C4-2B (cell line): ENCODE measurements around the gene MAP7D1.

Experiments used
- H3K27ac ChIP-seq: fragments of 450-650 bp; 2 replicates; pipeline ENCODE4 v1.5.1; 2017
- ZFX ChIP-seq: fragments of 450-650 bp; IDR thresholded peaks from 2 replicates; pipeline ENCODE4 v1.6.1; 2017
- TF ChIP-seq, protein P1 (sequence below): fragments of 450-650 bp; conservative IDR thresholded peaks from 2 replicates; pipeline ENCODE4 v1.5.1; 2017; ENCODE audit warnings: mild to moderate bottlenecking

Gene MAP7D1

DNA sequence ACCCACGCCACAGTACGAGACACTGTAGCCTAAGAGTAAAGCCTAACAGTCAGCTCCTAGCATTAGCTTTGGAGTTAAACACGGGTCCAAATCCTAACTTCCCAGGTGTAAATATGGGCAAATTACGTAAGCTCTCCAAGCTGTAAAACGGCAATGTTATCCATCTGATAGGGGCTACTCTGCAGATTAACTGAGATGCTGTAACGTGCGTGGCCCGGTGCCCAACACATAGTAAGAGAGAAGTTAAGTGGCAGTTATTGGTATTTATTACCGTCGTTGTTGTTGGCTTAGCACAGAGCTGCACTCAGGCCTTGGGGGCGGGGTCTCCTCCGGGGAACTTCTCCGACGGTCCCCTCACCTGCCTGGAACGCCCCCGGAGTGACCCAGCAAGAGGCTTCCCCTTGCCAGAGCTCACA, 7.1 kb upstream of the MAP7D1 start:
- TF ChIP-seq, protein P1, sequence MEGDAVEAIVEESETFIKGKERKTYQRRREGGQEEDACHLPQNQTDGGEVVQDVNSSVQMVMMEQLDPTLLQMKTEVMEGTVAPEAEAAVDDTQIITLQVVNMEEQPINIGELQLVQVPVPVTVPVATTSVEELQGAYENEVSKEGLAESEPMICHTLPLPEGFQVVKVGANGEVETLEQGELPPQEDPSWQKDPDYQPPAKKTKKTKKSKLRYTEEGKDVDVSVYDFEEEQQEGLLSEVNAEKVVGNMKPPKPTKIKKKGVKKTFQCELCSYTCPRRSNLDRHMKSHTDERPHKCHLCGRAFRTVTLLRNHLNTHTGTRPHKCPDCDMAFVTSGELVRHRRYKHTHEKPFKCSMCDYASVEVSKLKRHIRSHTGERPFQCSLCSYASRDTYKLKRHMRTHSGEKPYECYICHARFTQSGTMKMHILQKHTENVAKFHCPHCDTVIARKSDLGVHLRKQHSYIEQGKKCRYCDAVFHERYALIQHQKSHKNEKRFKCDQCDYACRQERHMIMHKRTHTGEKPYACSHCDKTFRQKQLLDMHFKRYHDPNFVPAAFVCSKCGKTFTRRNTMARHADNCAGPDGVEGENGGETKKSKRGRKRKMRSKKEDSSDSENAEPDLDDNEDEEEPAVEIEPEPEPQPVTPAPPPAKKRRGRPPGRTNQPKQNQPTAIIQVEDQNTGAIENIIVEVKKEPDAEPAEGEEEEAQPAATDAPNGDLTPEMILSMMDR: no peak
- TF ChIP-seq ZFX: no peak
- H3K27ac ChIP-seq: peak overlapping the region; percentile 87

DNA sequence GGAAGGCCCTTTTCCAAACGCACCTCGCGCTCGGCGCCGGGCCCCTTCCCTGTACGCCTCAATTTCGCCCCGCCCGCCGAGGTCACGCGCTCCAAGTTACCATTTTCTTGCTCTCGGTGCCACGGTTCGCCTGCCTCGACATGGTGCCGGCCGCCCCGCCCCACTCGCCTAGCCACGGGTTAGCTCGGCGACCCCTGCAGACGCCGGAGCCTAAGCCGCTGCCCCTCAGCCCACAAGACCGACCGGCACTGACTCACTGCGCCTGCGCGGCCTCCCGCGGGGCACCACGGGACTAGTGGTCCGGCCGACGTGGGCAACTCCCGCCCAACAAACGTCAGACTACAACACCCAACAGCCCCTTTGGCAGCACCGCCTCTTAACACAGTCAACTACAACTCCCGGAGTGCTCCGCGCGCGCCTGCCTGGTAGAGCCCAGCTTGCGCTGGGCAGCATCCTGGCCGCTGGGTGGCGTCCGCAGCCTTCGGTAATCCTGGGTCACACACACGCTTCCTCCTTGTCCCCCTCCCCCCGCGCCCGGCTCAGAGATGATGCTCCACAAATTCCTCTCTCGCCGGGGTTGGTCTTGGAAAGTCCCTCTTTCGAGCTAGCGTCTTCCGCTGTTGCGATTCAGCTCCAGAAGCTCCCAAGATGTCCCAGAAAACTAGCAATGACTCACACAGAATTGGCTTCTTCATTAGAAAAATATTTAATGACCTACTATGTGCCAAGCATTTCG, 6.6 kb upstream of the MAP7D1 start, which contains the start of gene TRAPPC3:
Gene TRAPPC3, minus strand, starts transcription at position 250 of the 736 bp plus-strand sequence. Its CDS starts 108 bp downstream, at position 142.
- TF ChIP-seq, protein P1: peak; percentile 99
- peak; percentile 76; the same call in 1 of the 2 replicates for TF ChIP-seq ZFX
- H3K27ac ChIP-seq: peak within 1 kb of the TSS; percentile 87

DNA sequence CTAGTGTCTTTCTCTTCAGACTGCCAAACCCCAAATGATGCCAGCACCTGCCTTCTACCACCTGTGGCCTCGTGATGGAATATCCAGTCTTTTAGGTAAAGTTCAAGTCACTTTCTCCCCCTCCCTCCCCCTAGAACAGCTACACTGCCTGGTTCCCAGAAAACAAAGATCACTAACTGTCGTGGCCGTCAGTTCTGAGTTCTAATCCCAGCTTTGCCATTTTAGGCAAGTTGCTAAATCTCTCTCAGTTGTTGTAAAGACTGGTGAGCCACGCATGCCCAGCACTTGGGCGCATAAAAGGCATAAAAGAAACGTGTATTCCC, 6.0 kb upstream of the MAP7D1 start:
- no peak for TF ChIP-seq ZFX
- TF ChIP-seq, protein P1: no peak
- peak overlapping the region; percentile 87 for H3K27ac ChIP-seq

DNA sequence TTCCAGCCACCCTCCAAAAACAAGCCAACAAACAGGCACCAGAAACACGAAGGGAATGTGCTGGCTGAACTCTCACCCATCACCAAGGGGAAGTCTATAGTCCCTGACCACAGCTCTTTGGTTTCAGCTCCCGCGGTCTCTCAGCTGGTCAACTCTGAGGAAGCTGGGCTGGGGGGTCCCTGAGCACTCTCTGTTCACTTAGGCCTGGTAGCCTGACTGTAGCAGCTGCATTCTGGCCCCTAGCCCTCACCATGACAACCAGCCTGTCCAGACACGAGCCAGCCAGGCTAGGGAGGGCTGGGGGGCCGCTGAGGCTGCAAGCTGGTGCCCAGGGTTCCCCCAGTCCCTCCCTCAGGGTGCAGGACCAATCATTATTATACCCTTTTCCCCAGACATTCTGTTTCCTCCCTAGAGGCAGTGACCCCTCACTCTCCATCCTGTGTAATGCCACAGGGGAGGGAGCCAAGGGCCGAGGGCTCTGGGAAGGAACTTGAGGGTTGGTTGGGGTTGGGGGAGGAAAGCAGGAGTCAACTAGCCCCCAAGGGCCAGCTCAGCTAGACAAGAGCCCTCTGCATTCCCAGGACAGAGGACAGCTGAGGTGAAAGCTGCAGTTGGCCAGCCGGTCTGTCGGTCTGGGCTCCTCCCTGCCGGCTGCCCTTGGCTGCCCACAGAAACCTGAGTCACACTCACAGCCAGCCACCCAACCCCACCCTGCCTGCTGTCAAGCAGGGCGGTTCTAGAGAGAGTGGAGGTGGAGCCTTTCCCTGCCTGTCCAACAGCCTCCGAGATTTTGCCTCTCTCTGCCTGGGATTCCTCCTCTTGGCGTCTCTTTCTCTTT, 5.4 kb upstream of the MAP7D1 start:
- peak overlapping the region; percentile 87 for H3K27ac ChIP-seq
- TF ChIP-seq, protein P1: no peak
- no peak; the same call in 1 of the 2 replicates for TF ChIP-seq ZFX

DNA sequence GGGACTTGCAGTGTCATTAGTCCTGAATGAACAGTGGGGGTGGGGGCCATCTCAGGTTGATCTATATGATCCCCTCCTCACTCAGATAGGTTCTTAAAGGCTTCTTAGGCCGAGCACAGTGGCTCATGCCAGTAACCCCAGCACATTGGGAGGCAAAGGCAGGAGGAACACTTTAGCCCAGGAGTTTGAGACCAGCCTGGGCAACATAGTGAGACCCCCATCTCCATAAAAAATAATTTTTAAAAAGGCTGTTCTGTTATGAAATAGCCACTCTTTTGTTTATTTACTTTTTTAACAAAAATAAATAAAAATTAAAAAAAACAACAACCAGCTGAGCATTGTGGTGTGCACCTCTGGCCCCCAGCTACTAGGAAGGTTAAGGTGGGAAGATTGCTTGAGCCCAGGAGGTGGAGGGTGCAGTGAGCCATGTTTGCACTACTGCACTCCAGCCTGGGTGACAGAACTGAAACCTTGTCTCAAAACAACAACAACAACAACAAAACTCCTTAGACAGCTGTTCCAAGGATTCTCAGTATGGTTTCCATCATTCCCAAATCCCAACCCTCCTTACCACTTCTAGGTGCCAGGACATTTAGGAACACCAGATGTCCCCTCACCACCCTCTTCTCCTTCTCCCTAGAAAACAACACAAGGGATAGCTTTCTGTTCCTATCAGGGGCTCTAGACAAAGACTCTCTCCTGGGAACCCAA, 4.7 kb upstream of the MAP7D1 start:
- peak overlapping the region; percentile 87 for H3K27ac ChIP-seq
- TF ChIP-seq ZFX: no peak
- TF ChIP-seq, protein P1: no peak

GRCh38 chr1:36151845-36152203, 4.1 kb upstream of the MAP7D1 start:
- no peak for TF ChIP-seq ZFX
- TF ChIP-seq, protein P1: no peak
- H3K27ac ChIP-seq: peak overlapping the region; percentile 87

GRCh38 chr1:36153476-36153875, 2.5 kb upstream of the MAP7D1 start:
- no peak overlapping the region for H3K27ac ChIP-seq
- no peak for TF ChIP-seq ZFX
- TF ChIP-seq, protein P1: no peak
